Measurements from ENCODE around the gene SPRYD3.

Gene SPRYD3

GRCh38 chr12:53014709-53015108 lies 64.5 kb downstream of the SPRYD3 start:
- no peak for DNase-seq (ENCODE audit: low read depth)

All from stimulated activated CD8-positive, alpha-beta memory T cell treated with anti-CD3 and anti-CD28 coated beads, Interleukin-12 subunit alpha, Interleukin-12 subunit beta, amount 100 ng/mL, for 1 hour (primary cell).